ENCODE measurements around the gene CBS.
"Not testable (repeated sequence)": the region's sequence is repeated elsewhere in the genome, so short reads cannot be mapped to it uniquely, and the experiment has no call there.

Gene CBS

DNA sequence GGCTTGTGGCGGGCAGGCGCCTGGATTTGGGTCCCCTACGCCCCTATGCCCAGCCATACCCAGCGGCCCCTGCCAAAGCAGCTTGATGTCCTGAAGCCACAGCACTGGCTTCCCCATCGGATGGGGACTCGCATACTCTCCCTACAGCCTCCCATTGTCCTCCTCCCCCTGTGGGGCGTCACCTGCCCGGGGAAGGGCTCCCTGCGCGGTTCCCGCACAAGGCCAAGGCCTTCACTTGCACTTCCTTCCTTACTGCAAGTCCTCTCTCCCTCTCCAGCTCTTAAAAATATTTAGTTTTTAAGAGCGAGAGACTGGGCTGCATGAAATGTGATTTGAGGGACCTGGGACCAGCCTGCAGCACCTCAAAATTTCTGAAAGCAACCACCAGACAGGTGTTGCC is 8.9 kb downstream of the CBS start:
- not testable (repeated sequence) for DNase-seq

- not testable (repeated sequence) for DNase-seq
Observed at GRCh38 chr21:43065991-43066390, 9.6 kb downstream of the CBS start.

DNA sequence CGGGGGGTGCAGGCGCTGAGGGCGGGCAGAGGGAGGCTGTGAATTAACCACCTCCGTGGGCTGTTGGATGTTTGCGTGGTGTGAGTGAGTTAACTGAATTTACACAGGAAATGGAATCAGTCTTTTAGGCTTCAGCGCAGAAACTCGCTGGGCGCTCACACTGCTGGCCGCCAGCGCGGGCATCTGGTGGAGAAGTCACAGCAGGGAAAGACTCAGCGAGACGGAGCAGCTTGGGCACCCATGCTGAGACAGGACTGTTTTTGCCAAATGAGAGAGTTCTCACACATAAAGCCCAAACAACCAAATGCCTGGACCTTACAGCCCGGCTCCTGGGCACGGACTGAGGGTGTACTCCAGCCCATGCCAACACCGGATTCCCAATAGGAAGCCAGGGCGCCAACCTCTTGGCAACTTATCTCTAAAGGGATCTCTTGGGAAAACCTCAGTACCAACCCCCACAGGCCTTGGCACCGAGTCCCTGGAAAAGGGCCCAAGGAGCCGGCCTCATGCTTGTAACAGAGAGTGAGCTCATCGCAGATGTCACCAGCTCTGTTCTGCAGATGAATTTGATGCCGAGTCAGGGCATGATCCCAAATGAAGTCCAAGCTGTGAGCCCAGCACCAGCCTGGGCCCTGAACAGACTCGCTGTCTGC is 11.2 kb downstream of the CBS start:
- DNase-seq: not testable (repeated sequence)

- DNase-seq: not testable (repeated sequence)
Observed at GRCh38 chr21:43062955-43063664, 12.5 kb downstream of the CBS start.

DNA sequence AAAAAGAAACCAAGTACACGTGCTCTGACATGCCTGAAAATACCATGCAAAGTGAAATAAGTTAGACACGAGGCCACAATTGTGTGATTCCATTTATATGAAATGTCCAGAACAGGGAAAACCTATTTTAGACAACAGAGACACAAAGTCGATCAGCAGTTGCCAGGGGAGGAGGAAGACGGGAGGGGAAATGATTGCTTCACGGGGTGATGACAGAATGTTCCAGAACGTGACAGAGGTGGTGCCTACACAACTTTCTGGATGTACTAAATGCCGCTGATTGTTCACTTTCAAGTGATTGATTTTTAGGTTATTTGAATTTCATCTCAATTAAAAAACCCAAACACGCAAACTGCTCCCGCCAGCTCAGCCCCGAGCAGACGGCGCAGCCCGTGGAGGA is 22.5 kb downstream of the CBS start:
- DNase-seq: not testable (repeated sequence)

- not testable (repeated sequence) for DNase-seq
Observed at GRCh38 chr21:43045876-43046821, 29.5 kb downstream of the CBS start.

- DNase-seq: not testable (repeated sequence)
Observed at GRCh38 chr21:43045165-43045875, 30.3 kb downstream of the CBS start.

GRCh38 chr21:43044547-43044946 is 31.1 kb downstream of the CBS start:
- DNase-seq: not testable (repeated sequence)

DNA sequence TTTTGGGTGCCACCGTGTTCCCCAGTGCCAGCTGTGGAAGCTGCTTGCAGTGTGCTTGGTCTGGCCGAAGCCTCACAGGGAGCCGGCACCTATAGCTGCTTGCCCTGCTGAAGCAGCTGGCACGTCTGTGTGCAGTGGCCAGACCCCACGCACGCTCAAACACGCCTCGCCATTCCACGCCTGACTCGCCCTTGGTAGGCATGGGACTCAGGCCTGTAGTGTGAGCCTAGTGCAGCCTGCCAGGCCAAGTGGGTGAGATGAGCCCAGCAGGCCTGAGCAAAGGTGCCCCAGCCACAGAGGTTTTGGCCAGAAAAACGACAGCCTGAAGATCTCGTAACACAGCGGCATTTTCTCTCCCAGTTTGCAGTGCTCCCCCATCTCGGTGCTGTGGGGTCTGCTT is 32.3 kb downstream of the CBS start:
- peak; percentile 39 for DNase-seq

DNA sequence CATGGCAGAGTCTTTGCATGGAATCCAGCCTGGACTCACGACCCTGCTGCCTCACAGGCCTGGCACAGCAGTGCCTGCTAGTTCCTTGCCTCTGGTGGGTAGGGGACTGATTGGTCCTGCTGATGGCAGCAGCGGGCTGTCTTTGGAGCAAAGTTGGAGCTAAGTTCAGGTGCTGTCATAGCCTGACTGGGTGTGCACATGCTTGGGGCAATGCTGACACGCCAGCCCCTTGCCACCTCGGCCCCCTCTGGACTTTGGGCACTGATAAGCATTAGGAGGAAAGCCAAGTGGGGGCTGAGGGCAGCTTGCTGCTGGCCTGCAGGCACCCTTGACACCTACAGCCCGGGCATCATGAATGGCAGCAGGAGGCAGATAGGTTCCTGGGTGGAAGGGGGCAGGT is 33.5 kb downstream of the CBS start:
- not testable (repeated sequence) for DNase-seq

GRCh38 chr21:43038659-43039044 is 37.0 kb downstream of the CBS start:
- DNase-seq: not testable (repeated sequence)

GRCh38 chr21:43037918-43038658 is 37.5 kb downstream of the CBS start:
- not testable (repeated sequence) for DNase-seq

GRCh38 chr21:43036889-43037288 is 38.7 kb downstream of the CBS start:
- DNase-seq: not testable (repeated sequence)

DNA sequence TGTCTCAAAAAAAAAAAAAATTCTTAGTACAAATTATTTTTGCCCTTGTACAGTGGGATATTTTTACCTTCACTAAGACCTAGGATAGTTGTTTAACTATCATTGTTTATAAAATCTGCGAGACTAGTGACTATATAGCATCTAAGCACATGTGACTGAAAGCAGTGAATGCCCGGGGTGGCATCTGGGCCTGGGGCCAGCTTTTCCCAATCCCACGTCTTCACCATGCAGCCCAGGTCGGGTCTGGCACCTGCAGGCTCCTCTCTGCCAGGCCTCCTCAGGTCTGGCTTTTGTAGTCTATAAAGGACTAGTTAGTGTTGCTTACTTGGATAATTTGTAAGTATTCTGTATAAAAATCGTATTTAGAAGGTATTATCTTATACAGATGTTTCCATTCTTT is 40.8 kb downstream of the CBS start:
- no peak for DNase-seq

GRCh38 chr21:43034101-43034500 is 41.5 kb downstream of the CBS start:
- DNase-seq: no peak

- DNase-seq: no peak
Observed at GRCh38 chr21:43031121-43031619, 44.5 kb downstream of the CBS start.

- no peak for DNase-seq
Observed at GRCh38 chr21:43029785-43030184, 45.9 kb downstream of the CBS start.

GRCh38 chr21:43027846-43028731 is 47.5 kb downstream of the CBS start:
- DNase-seq: no peak

DNA sequence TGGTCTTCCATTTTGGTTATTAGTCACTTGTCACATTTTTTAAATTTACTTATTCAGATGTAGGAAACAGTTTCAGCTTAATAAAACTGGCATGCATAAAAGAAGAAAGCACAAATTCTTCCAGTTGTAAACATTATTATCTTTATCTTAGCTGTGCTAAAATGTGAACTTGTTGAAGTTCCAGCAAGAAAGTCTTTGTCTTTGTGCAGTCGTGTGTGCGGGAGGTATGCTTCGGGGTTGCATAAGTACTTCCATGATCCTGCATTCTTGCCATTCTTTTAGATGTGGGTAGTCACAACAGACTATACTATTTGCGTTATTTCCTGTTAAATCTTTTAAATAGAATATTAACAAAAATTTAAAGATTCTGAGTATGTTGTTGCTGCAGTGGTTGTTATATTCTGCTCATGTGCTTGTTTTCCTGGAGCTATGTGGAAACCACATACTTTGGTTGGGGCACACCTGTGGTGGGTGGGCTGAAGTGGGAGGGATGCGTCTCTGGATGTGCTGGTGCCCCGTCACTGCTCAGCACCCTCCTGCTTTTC is 49.9 kb downstream of the CBS start:
- DNase-seq: no peak

GRCh38 chr21:43024439-43025136 is 51.0 kb downstream of the CBS start:
- no peak for DNase-seq

Measured in activated effector memory CD4-positive, alpha-beta T cell treated with anti-CD3 and anti-CD28 coated beads, Interleukin-2, amount 50 U/mL, for 16 hours (primary cell).